Measurements from ENCODE around the gene MAP4K2. TPM values are rescaled to one million over a fixed set of nuclear protein-coding genes. Genes with fewer than 3 reads are reported as not detected.
A peak's percentile ranks its signal among the peaks of the same experiment; 100 is the strongest.

Gene MAP4K2
- total and polyA plus RNA-seq, 2 of the 13 experiments (the other 11 are each of a cell fraction or from before 2014, with no cell fraction given): 8.3 to 17.6 TPM

DNA sequence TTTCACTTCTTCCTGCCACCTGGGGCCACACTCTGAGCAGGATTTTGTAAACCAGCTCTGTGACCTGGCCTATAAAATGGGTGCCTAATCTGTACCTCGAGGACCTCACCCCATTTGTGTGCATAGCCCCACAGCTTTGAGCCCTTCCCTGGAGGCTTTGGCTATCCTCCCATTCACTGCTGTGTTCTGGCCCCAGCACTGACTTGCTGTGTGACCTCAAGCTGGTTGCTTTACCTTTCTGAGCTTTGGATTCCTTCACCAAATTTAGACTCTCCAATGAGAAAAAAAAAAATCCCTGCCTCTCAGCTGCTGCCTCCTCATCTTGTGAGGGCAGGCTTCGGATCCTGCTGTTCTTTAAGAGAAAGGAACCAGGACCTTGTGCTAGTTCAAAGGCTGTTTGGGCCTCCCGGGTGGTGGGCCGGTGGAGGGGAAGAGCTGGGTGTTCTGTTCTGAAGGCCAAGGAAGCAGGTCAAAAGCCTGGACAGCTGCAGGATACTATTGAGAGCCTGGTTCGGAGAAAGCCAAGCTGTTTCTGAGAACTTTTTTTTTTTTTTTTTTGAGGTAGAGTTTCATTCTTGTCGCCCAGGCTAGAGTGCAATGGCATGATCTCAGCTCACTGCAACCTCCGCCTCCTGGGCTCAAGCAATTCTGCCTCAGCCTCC is 42.1 kb downstream of the MAP4K2 start:
- no peaks in the 10 kb centered on the region for H3K79me2 ChIP-seq (ENCODE audit: insufficient read depth, low read length)
- H3K4me3 ChIP-seq (replicated peaks in 1 of 3; ENCODE audit: insufficient read depth in 1 of 3, low read depth in 2 of 3, low read length in 3 of 3): no peak overlapping the region
- H2AFZ ChIP-seq (ENCODE audit: low read length): no peak overlapping the region
- WGBS (ENCODE audit: low lambda C conversion rate): 66% methylated on average over 7 of the region's 7 CpGs
- peaks cover 0 to 6% of the 10 kb centered on the region in 2 experiments; a peak in 1 of 5 replicates for H3K27me3 ChIP-seq (ENCODE audit: control insufficient read depth in 1 of 2, insufficient read depth in 2 of 2, low read length in 2 of 2)
- H3K36me3 ChIP-seq (replicated peaks in 1 of 2; ENCODE audit: control insufficient read depth in 1 of 2, insufficient read depth in 2 of 2, low read length in 2 of 2): peaks cover 14 to 29% of the 10 kb centered on the region in 2 experiments
- no peaks in the 10 kb centered on the region for H3K9me3 ChIP-seq (ENCODE audit: low read length)
- peaks cover 35% of the 10 kb centered on the region for H4K20me1 ChIP-seq (ENCODE audit: insufficient read depth, low read length)
- ChIA-PET POLR2A (interaction anchor here (1.1 to 3.3 kb wide), 2 partner anchors 16 to 18 kb away, joined by 3 to 24 read pairs; partner anchors contain the start of gene SF1), CTCF (ENCODE audit: low intra/inter-chr PET ratio, low total read pairs) (no interaction called here)
- FAIRE-seq (no peak), DNase-seq (ENCODE audit: low spot score) (no peak), ATAC-seq (peak; percentile 0)
- TF ChIP-seq POLR2AphosphoS2 (IDR thresholded peaks at IDR 0.05; ENCODE audit: low read depth, low read length) (peak; percentile 85; the same call in 1 of the 2 replicates), ZNF768 (CRISPR knock-in tag; IDR thresholded peaks at IDR 0.05) (peak; percentile 97), ZMYM3 (CRISPR knock-in tag; IDR thresholded peaks at IDR 0.05) (peak; percentile 85), POLR2A (IDR thresholded peaks at IDR 0.05; ENCODE audit: insufficient read depth in 1 of 2, low read depth in 2 of 2, low read length in 2 of 2) (0 out of 4 replicates have a peak, but pooled peaks of 1 of the 2 experiments have one; percentile 8), KDM1A (CRISPR knock-in tag; IDR thresholded peaks at IDR 0.05) (0 out of 2 replicates have a peak, but pooled peaks have one; percentile 19), ZFP36 (IDR thresholded peaks at IDR 0.05; ENCODE audit: borderline replicate concordance, low read depth, low read length, partially characterized antibody) (peak; percentile 8), POLR2G (IDR thresholded peaks at IDR 0.05; ENCODE audit: low read depth, low read length) (peak; percentile 29; the same call in 1 of the 2 replicates)
- TF ChIP-seq, protein P1, sequence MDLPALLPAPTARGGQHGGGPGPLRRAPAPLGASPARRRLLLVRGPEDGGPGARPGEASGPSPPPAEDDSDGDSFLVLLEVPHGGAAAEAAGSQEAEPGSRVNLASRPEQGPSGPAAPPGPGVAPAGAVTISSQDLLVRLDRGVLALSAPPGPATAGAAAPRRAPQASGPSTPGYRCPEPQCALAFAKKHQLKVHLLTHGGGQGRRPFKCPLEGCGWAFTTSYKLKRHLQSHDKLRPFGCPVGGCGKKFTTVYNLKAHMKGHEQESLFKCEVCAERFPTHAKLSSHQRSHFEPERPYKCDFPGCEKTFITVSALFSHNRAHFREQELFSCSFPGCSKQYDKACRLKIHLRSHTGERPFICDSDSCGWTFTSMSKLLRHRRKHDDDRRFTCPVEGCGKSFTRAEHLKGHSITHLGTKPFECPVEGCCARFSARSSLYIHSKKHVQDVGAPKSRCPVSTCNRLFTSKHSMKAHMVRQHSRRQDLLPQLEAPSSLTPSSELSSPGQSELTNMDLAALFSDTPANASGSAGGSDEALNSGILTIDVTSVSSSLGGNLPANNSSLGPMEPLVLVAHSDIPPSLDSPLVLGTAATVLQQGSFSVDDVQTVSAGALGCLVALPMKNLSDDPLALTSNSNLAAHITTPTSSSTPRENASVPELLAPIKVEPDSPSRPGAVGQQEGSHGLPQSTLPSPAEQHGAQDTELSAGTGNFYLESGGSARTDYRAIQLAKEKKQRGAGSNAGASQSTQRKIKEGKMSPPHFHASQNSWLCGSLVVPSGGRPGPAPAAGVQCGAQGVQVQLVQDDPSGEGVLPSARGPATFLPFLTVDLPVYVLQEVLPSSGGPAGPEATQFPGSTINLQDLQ (CRISPR knock-in tag; IDR thresholded peaks at IDR 0.05): no peak
- TF ChIP-seq, protein P2, sequence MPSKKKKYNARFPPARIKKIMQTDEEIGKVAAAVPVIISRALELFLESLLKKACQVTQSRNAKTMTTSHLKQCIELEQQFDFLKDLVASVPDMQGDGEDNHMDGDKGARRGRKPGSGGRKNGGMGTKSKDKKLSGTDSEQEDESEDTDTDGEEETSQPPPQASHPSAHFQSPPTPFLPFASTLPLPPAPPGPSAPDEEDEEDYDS (CRISPR knock-in tag; IDR thresholded peaks at IDR 0.05): no peak
- H3K4me2 ChIP-seq (ENCODE audit: low read depth, low read length): no peak overlapping the region
- BruUV-seq (replicated peaks): no TSS peak
- H3K9ac ChIP-seq (ENCODE audit: insufficient read depth, low read depth, low read length): no peak overlapping the region
- no peak overlapping the region for H3K27ac ChIP-seq (ENCODE audit: extremely low read length, insufficient read depth, low read length)
- in situ Hi-C loops (cut with HindIII; ENCODE audit: extremely low pct_ligation_motif_present, low pct_unique_long_range_greater_than_20kb): no loop called here
- intact Hi-C loops (cut with micrococcal nuclease; ENCODE audit: unreplicated experiment): no loop called here
- peaks cover 31% of the 10 kb centered on the region for H3K4me1 ChIP-seq (ENCODE audit: insufficient read depth, low read length)
